ENCODE measurements around the gene CD9. TPM values are rescaled to one million over a fixed set of nuclear protein-coding genes. Genes with fewer than 3 reads are reported as not detected.
"Not testable (repeated sequence)": the region's sequence is repeated elsewhere in the genome, so short reads cannot be mapped to it uniquely, and the experiment has no call there.

Gene CD9
- polyA plus RNA-seq, 3 donors, result 7.6 to 323 (median 7.7) TPM

GRCh38 chr12:6158749-6159148, 41.5 kb upstream of the CD9 start:
- Mint-ChIP-seq H3K27me3 (ENCODE audit: low read depth in 3 of 3) (peaks cover 15 to 25% (median 23%) of the 10 kb centered on the region in 3 donors), H3K36me3 (peaks cover 2 to 8% of the 10 kb centered on the region in 2 donors), H3K27ac (peak overlapping the region in 2 of 7 donors; percentile 55), H3K4me1 (peaks cover 39% of the 10 kb centered on the region), H3K9me3 (peaks cover 0 to 3% (median 0%) of the 10 kb centered on the region in 7 donors), H3K4me3 (peak overlapping the region in 1 of 2 donors; percentile 74)
- Histone ChIP-seq H3K27me3 (ENCODE audit: control insufficient read depth in 2 of 2, insufficient read depth in 2 of 2, low read length in 2 of 2) (no peaks in the 10 kb centered on the region), H3K79me2 (ENCODE audit: insufficient read depth, low read length) (no peaks in the 10 kb centered on the region), H4K20me1 (ENCODE audit: insufficient read depth, low read length) (no peaks in the 10 kb centered on the region), H3K4me3 (replicated peaks in 1 of 3; ENCODE audit: low read depth in 2 of 3, low read length in 3 of 3) (no peak overlapping the region), H3K9ac (ENCODE audit: insufficient read depth, low read length, poor library complexity, severe bottlenecking) (no peak overlapping the region), H3K4me1 (ENCODE audit: control insufficient read depth in 1 of 2, insufficient read depth in 2 of 2, low read length in 2 of 2) (peaks cover 3 to 13% of the 10 kb centered on the region in 2 donors), H3K4me2 (replicated peaks; ENCODE audit: extremely low read depth, low read length, poor library complexity, severe bottlenecking) (no peak overlapping the region), H2AFZ (ENCODE audit: insufficient read depth, low read depth, low read length, poor library complexity, severe bottlenecking) (no peak overlapping the region), H3K27ac (ENCODE audit: low read depth in 1 of 2, low read length in 2 of 2) (no peak overlapping the region), H3K36me3 (replicated peaks in 1 of 2; ENCODE audit: control insufficient read depth in 1 of 2, insufficient read depth in 2 of 2, low read length in 2 of 2) (no peaks in the 10 kb centered on the region), H3K9me3 (replicated peaks in 1 of 2; ENCODE audit: control insufficient read depth in 1 of 2, insufficient read depth in 1 of 2, low read length in 2 of 2) (no peaks in the 10 kb centered on the region)
- 100% methylated on average over 9 of the region's 11 CpGs for WGBS (ENCODE audit: insufficient coverage)
- TF ChIP-seq CTCF (IDR thresholded peaks at IDR 0.05), result no peak
- no peak for DNase-seq
- intact Hi-C loops (cut with micrococcal nuclease), result no loop called here

GRCh38 chr12:6159166-6160011, 40.8 kb upstream of the CD9 start:
- H3K27me3 Mint-ChIP-seq (ENCODE audit: low read depth in 3 of 3), result peaks cover 13 to 23% (median 23%) of the 10 kb centered on the region in 3 donors
- H3K27ac ChIP-seq (ENCODE audit: low read depth in 1 of 2, low read length in 2 of 2); H3K9me3 Mint-ChIP-seq; H3K36me3 Mint-ChIP-seq; H3K79me2 ChIP-seq (ENCODE audit: insufficient read depth, low read length); DNase-seq; H3K4me3 ChIP-seq (replicated peaks in 1 of 3; ENCODE audit: low read depth in 2 of 3, low read length in 3 of 3); intact Hi-C loops (cut with micrococcal nuclease); H4K20me1 ChIP-seq (ENCODE audit: insufficient read depth, low read length); H3K27me3 ChIP-seq (ENCODE audit: control insufficient read depth in 2 of 2, insufficient read depth in 2 of 2, low read length in 2 of 2); H3K36me3 ChIP-seq (replicated peaks in 1 of 2; ENCODE audit: control insufficient read depth in 1 of 2, insufficient read depth in 2 of 2, low read length in 2 of 2); H3K4me2 ChIP-seq (replicated peaks; ENCODE audit: extremely low read depth, low read length, poor library complexity, severe bottlenecking); H3K9me3 ChIP-seq (replicated peaks in 1 of 2; ENCODE audit: control insufficient read depth in 1 of 2, insufficient read depth in 1 of 2, low read length in 2 of 2); H3K9ac ChIP-seq (ENCODE audit: insufficient read depth, low read length, poor library complexity, severe bottlenecking); H2AFZ ChIP-seq (ENCODE audit: insufficient read depth, low read depth, low read length, poor library complexity, severe bottlenecking): not testable (repeated sequence)
- 98% methylated on average over 49 of the region's 50 CpGs for WGBS (ENCODE audit: insufficient coverage)
- H3K4me1 ChIP-seq (ENCODE audit: control insufficient read depth in 1 of 2, insufficient read depth in 2 of 2, low read length in 2 of 2), result peaks cover 3 to 13% of the 10 kb centered on the region in 2 donors
- H3K27ac Mint-ChIP-seq, result peak overlapping the region in 2 of 7 donors; percentile 55 to 69
- H3K4me1 Mint-ChIP-seq, result peaks cover 39% of the 10 kb centered on the region
- H3K4me3 Mint-ChIP-seq, result peak overlapping the region in 1 of 2 donors; percentile 74

GRCh38 chr12:6160049-6160649, 40.1 kb upstream of the CD9 start:
- H3K27me3 ChIP-seq (ENCODE audit: control insufficient read depth in 2 of 2, insufficient read depth in 2 of 2, low read length in 2 of 2); H3K9ac ChIP-seq (ENCODE audit: insufficient read depth, low read length, poor library complexity, severe bottlenecking); H3K36me3 Mint-ChIP-seq; H3K79me2 ChIP-seq (ENCODE audit: insufficient read depth, low read length); H3K27ac ChIP-seq (ENCODE audit: low read depth in 1 of 2, low read length in 2 of 2); H3K4me3 ChIP-seq (replicated peaks in 1 of 3; ENCODE audit: low read depth in 2 of 3, low read length in 3 of 3); intact Hi-C loops (cut with micrococcal nuclease); H4K20me1 ChIP-seq (ENCODE audit: insufficient read depth, low read length); DNase-seq; H3K9me3 Mint-ChIP-seq; H3K4me2 ChIP-seq (replicated peaks; ENCODE audit: extremely low read depth, low read length, poor library complexity, severe bottlenecking); H3K9me3 ChIP-seq (replicated peaks in 1 of 2; ENCODE audit: control insufficient read depth in 1 of 2, insufficient read depth in 1 of 2, low read length in 2 of 2); H3K36me3 ChIP-seq (replicated peaks in 1 of 2; ENCODE audit: control insufficient read depth in 1 of 2, insufficient read depth in 2 of 2, low read length in 2 of 2); H2AFZ ChIP-seq (ENCODE audit: insufficient read depth, low read depth, low read length, poor library complexity, severe bottlenecking): not testable (repeated sequence)
- H3K4me1 ChIP-seq (ENCODE audit: control insufficient read depth in 1 of 2, insufficient read depth in 2 of 2, low read length in 2 of 2), result peaks cover 3 to 13% of the 10 kb centered on the region in 2 donors
- Mint-ChIP-seq H3K4me1 (peaks cover 35% of the 10 kb centered on the region), H3K4me3 (peak overlapping the region; percentile 0 to 64), H3K27me3 (ENCODE audit: low read depth in 3 of 3) (peaks cover 10 to 19% (median 19%) of the 10 kb centered on the region in 3 donors), H3K27ac (peak overlapping the region in 6 of 7 donors; percentile 12 to 86 (median 72))
- WGBS (ENCODE audit: insufficient coverage), result 60% methylated on average over 14 of the region's 19 CpGs

Measured in CD14-positive monocyte (primary cell).